Keratinocyte (primary cell): ENCODE results near the gene PRLR. TPM values are rescaled to one million over a fixed set of nuclear protein-coding genes. Genes with fewer than 3 reads are reported as not detected.

Experiments used
- DNase-seq: peaks from one replicate; pipeline ENCODE4 v3.0.0-alpha.2; 2011; ENCODE audit warnings: low read depth, missing footprints, low spot score
- FAIRE-seq: peaks from 2 replicates; lab custom pipeline; 2011; peaks lifted over from hg19 to GRCh38; lab: Jason Lieb, UNC
- H2AFZ ChIP-seq: 2 replicates; pipeline ENCODE4 v1.6.0; 2012; ENCODE audit warnings: low read length, control low read depth, inconsistent platforms; ENCODE audit not compliant: control insufficient read depth
- H3K27ac ChIP-seq: 2 replicates; pipeline ENCODE4 v1.5.1; 2011; ENCODE audit warnings: low read length; ENCODE audit not compliant: control insufficient read depth, insufficient read depth
- H3K27me3 ChIP-seq: 3 replicates; pipeline ENCODE4 v1.6.0; 2011; ENCODE audit warnings: low read length; ENCODE audit not compliant: control insufficient read depth, insufficient read depth; ENCODE audit errors: extremely low read depth
- H3K36me3 ChIP-seq, 2 experiments: 2 replicates in 1 of 2; 3 replicates in 1 of 2; pipeline ENCODE4 v1.5.1; 2011; ENCODE audit warnings: low read length in 2 of 2, mild to moderate bottlenecking in 1 of 2; ENCODE audit not compliant: control insufficient read depth in 2 of 2, insufficient read depth in 2 of 2; ENCODE audit errors: extremely low read depth in 1 of 2
- H3K4me1 ChIP-seq: 3 replicates; pipeline ENCODE4 v1.5.1; 2011; ENCODE audit warnings: low read length; ENCODE audit not compliant: control insufficient read depth, insufficient read depth; ENCODE audit errors: extremely low read depth
- H3K4me2 ChIP-seq: 3 replicates; pipeline ENCODE4 v1.6.0; 2011; ENCODE audit warnings: low read depth, low read length; ENCODE audit not compliant: control insufficient read depth, insufficient read depth; ENCODE audit errors: extremely low read depth
- H3K4me3 ChIP-seq, 3 experiments: fragments of 200-600 bp in 1 of 3; sonication (generic) in 1 of 3; 2 replicates in 2 of 3; 3 replicates in 1 of 3; pipeline ENCODE4 v1.5.1; 2011 to 2016; ENCODE audit warnings: low read length in 3 of 3, mild to moderate bottlenecking in 3 of 3, control low read depth in 2 of 3, inconsistent platforms in 1 of 3, low read depth in 1 of 3, mixed read lengths in 1 of 3, mixed run types in 1 of 3, moderate library complexity in 1 of 3; ENCODE audit not compliant: control insufficient read depth in 2 of 3, insufficient read depth in 2 of 3; ENCODE audit errors: extremely low read depth in 1 of 3
- H3K79me2 ChIP-seq: 2 replicates; pipeline ENCODE4 v1.6.0; 2012; ENCODE audit warnings: low read length; ENCODE audit not compliant: control insufficient read depth, insufficient read depth
- H3K9ac ChIP-seq: 3 replicates; pipeline ENCODE4 v1.6.0; 2011; ENCODE audit warnings: low read length; ENCODE audit not compliant: control insufficient read depth, insufficient read depth; ENCODE audit errors: extremely low read depth
- H3K9me1 ChIP-seq: 3 replicates; pipeline ENCODE4 v1.6.0; 2011; ENCODE audit warnings: low read length; ENCODE audit not compliant: control insufficient read depth, insufficient read depth; ENCODE audit errors: extremely low read depth
- H3K9me3 ChIP-seq: 2 replicates; pipeline ENCODE4 v1.5.1; 2012; ENCODE audit warnings: low read depth, low read length; ENCODE audit not compliant: control insufficient read depth
- H4K20me1 ChIP-seq: 3 replicates; pipeline ENCODE4 v1.6.0; 2011; ENCODE audit warnings: low read length; ENCODE audit not compliant: control insufficient read depth, insufficient read depth; ENCODE audit errors: extremely low read depth
- CTCF ChIP-seq, 3 experiments: IDR thresholded peaks in 1 of 3; conservative IDR thresholded peaks in 1 of 3; optimal IDR thresholded peaks in 1 of 3; 2 replicates in 2 of 3; 3 replicates in 1 of 3; pipeline versions ENCODE3 to v1.5.1; 2011; ENCODE audit warnings: low read length in 3 of 3, mild to moderate bottlenecking in 3 of 3, moderate library complexity in 2 of 3, control low read depth in 1 of 3, inconsistent platforms in 1 of 3; ENCODE audit not compliant: insufficient read depth in 2 of 3; ENCODE audit errors: extremely low read depth in 1 of 3
- EZH2 ChIP-seq: IDR thresholded peaks from one replicate; pipeline ENCODE4 v1.6.1; 2012; ENCODE audit warnings: inconsistent platforms, mild to moderate bottlenecking, low read length, moderate library complexity
- dilution Hi-C: fragments of 300-500 bp; cut with MboI; formaldehyde crosslinking; loops from one replicate; pipeline ENCODE4 v1.7.0; 2020; ENCODE audit warnings: low sequenced_read_pairs; ENCODE audit not compliant: extremely low pct_ligation_motif_present
- polyA plus RNA-seq, 5 experiments: library from polyadenylated mRNA; depleted of rRNA in 3 of 5; stranded (reverse) in 3 of 5; stranded (forward) in 1 of 5; unstranded in 1 of 5; fragments of >200 nt; gene quantifications; 1 replicate in 1 of 5; 2 replicates in 3 of 5; 3 replicates in 1 of 5; pipeline versions ENCODE4 v1.2.1 to v1.2.3, GENCODE V29; 2011 to 2012; ENCODE audit warnings: missing spikeins in 2 of 5, low read depth in 1 of 5, low replicate concordance in 1 of 5

PRLR gene
- polyA plus RNA-seq, 1 donor (not counting 4 experiments of a cell fraction or from before 2014, with no cell fraction given) = 0.04 TPM

- no peaks in the 10 kb centered on the region for H3K9me1 ChIP-seq
- no peaks in the 10 kb centered on the region for H3K79me2 ChIP-seq
- no peak overlapping the region for H3K27ac ChIP-seq
- H3K36me3 ChIP-seq = no peaks in the 10 kb centered on the region
- H4K20me1 ChIP-seq = no peaks in the 10 kb centered on the region
- dilution Hi-C loops = no loop called here
- DNase-seq = no peak
- no peak for TF ChIP-seq EZH2
- no peak for TF ChIP-seq CTCF (optimal IDR thresholded peaks at IDR 0.05 in 1 of 3, IDR thresholded peaks at IDR 0.05 in 1 of 3, conservative IDR thresholded peaks at IDR 0.05 in 1 of 3; ENCODE audit: extremely low read depth in 1 of 3, insufficient read depth in 2 of 3, low read length in 3 of 3)
- H3K4me3 ChIP-seq = no peak overlapping the region
- H2AFZ ChIP-seq = no peak overlapping the region
- H3K4me1 ChIP-seq = no peaks in the 10 kb centered on the region
- no peaks in the 10 kb centered on the region for H3K27me3 ChIP-seq
- FAIRE-seq = no peak
- H3K9me3 ChIP-seq = no peaks in the 10 kb centered on the region
- no peak overlapping the region for H3K4me2 ChIP-seq
- no peak overlapping the region for H3K9ac ChIP-seq
Observed at GRCh38 chr5:35073160-35073559, 157.1 kb downstream of the PRLR start.

DNA sequence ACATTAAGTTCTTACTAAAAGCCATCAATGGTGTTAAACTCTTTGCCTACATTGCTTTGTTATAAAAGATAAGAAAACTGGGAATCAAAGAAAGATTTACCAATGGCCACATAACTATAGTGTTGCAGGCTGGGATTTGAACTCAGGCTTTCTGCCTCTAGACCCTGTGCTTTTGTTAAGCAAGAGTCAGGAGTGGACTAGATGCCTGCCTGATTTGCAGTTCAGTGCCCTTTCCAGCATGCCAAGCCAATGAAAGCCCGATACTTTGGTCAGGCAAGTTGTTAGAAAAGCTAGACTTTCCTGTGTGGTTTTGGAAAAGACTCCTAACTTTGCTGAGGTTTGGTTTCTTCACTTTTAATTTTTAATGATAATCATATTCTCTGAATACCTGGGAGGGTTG is 161.1 kb downstream of the PRLR start:
- H3K27me3 ChIP-seq = no peaks in the 10 kb centered on the region

More for the DNA sequence above, 161.1 kb downstream of the PRLR start:
- H3K27ac ChIP-seq = no peak overlapping the region
- H3K4me2 ChIP-seq = no peak overlapping the region
- dilution Hi-C loops = no loop called here
- no peak overlapping the region for H3K4me3 ChIP-seq
- H4K20me1 ChIP-seq = no peaks in the 10 kb centered on the region
- no peak for FAIRE-seq
- DNase-seq = no peak
- H3K9me3 ChIP-seq = no peaks in the 10 kb centered on the region
- H2AFZ ChIP-seq = no peak overlapping the region
- no peaks in the 10 kb centered on the region for H3K4me1 ChIP-seq
- no peaks in the 10 kb centered on the region for H3K9me1 ChIP-seq
- H3K9ac ChIP-seq = no peak overlapping the region
- no peaks in the 10 kb centered on the region for H3K36me3 ChIP-seq
- TF ChIP-seq CTCF (optimal IDR thresholded peaks at IDR 0.05 in 1 of 3, IDR thresholded peaks at IDR 0.05 in 1 of 3, conservative IDR thresholded peaks at IDR 0.05 in 1 of 3; ENCODE audit: extremely low read depth in 1 of 3, insufficient read depth in 2 of 3, low read length in 3 of 3) (no peak), EZH2 (no peak)
- H3K79me2 ChIP-seq = no peaks in the 10 kb centered on the region
